Suprapubic skin (tissue), 4 donors: ENCODE measurements around the gene ADGRD2. TPM values are rescaled to one million over a fixed set of nuclear protein-coding genes. Genes with fewer than 3 reads are reported as not detected.

Experiments used
- DNase-seq, 2 donors: peaks; one replicate each; pipeline ENCODE4 v3.0.0-alpha.2; 2019; ENCODE audit warnings: low spot score in 2 of 2
- H3K27ac ChIP-seq: fragments of 200-600 bp; sonication (generic); one replicate; pipeline ENCODE4 v1.5.1; 2019
- H3K27me3 ChIP-seq: fragments of 200-600 bp; sonication (generic); one replicate; pipeline ENCODE4 v1.5.1; 2019
- H3K36me3 ChIP-seq: fragments of 200-600 bp; sonication (generic); one replicate; pipeline ENCODE4 v1.5.1; 2019
- H3K4me1 ChIP-seq: fragments of 200-600 bp; sonication (generic); one replicate; pipeline ENCODE4 v1.5.1; 2019
- H3K4me3 ChIP-seq: fragments of 200-600 bp; sonication (generic); one replicate; pipeline ENCODE4 v1.5.1; 2019; ENCODE audit warnings: mild to moderate bottlenecking
- H3K9me3 ChIP-seq: fragments of 200-600 bp; sonication (generic); one replicate; pipeline ENCODE4 v1.5.1; 2019
- EP300 ChIP-seq: sonication (generic); formaldehyde crosslinking; IDR thresholded peaks from one replicate; pipeline ENCODE4 v1.6.1; 2017; ENCODE audit warnings: antibody characterized with exemption
- POLR2A ChIP-seq, 2 donors: fragments of 450-650 bp; IDR thresholded peaks; one replicate each; pipeline ENCODE4 v1.6.1; 2017; ENCODE audit warnings: antibody characterized with exemption in 2 of 2, mild to moderate bottlenecking in 2 of 2, moderate library complexity in 2 of 2
- POLR2AphosphoS5 ChIP-seq, 3 donors: sonication (generic); formaldehyde crosslinking; IDR thresholded peaks; one replicate each; pipeline ENCODE4 v1.6.1; 2017; ENCODE audit warnings: antibody characterized with exemption in 3 of 3
- WGBS: methylation state at CpG from one replicate; pipeline ENCODE4 v1.1.5; 2018; 5-methylcytosine and 5-hydroxymethylcytosine counted together
- total RNA-seq, 4 donors: library from RNA; depleted of rRNA; stranded (reverse); fragments of >200 nt; gene quantifications; one replicate each; pipeline ENCODE4 v1.1.0, GENCODE V29; 2016
- TF ChIP-seq, protein P1 (sequence below), 2 donors: fragments of 200-600 bp in 1 of 2; fragments of 450-650 bp in 1 of 2; sonication (generic) in 1 of 2; IDR thresholded peaks; one replicate each; pipeline ENCODE4 v1.5.1; 2016 to 2019; ENCODE audit warnings: antibody characterized with exemption in 2 of 2, mild to moderate bottlenecking in 1 of 2, moderate library complexity in 1 of 2

The ADGRD2 gene
- total RNA-seq, 4 donors from 2014 or later, result 0.31 to 7.7 TPM; not detected in 2

DNA sequence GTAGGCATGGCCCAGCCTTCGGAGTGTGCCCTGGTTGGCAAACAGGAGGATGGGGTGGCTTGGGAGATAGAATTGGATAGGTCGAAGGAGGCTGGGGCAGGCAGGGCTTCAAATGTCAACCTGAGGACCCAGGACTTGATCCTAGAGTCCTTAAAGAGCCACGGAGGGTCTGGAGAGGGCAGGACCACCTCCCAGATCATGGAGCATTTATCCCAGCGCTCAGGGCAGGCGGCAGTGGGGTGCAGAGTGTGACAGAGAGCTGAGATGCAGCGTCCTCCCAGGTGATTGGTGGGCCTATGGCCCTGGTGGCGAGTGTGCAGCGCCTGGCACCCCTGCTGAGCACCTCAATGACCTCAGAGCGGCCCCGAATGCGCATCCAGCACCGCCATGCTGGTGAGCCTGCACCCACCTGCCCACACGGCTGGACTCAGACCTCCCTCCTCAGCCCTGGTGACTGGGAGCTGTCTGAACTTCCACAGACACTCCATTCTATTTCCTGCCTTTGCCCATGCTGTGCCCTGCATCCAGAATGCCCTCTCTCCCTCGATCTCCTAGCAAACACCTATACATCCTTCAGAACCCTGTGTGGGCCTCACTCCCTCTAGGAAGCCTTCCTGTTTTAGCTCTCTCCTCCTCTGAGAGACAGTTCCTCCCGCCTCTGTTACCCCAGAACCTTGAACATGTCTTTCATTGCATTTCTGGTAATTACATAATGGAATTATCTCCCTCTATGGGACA is 6.3 kb downstream of the ADGRD2 start:
- WGBS, result 76% methylated on average over 15 of the region's 15 CpGs
- Histone ChIP-seq H3K4me3 (no peak overlapping the region), H3K36me3 (no peaks in the 10 kb centered on the region), H3K9me3 (no peaks in the 10 kb centered on the region), H3K27me3 (peaks cover 34% of the 10 kb centered on the region), H3K27ac (no peak overlapping the region), H3K4me1 (peaks cover 12% of the 10 kb centered on the region)
- peak in 1 of 2 donors; percentile 40 for DNase-seq
- TF ChIP-seq EP300, result no peak
- TF ChIP-seq POLR2A (IDR thresholded peaks at IDR 0.05), result no peak
- no peak for TF ChIP-seq POLR2AphosphoS5 (IDR thresholded peaks at IDR 0.05)
- TF ChIP-seq, protein P1, sequence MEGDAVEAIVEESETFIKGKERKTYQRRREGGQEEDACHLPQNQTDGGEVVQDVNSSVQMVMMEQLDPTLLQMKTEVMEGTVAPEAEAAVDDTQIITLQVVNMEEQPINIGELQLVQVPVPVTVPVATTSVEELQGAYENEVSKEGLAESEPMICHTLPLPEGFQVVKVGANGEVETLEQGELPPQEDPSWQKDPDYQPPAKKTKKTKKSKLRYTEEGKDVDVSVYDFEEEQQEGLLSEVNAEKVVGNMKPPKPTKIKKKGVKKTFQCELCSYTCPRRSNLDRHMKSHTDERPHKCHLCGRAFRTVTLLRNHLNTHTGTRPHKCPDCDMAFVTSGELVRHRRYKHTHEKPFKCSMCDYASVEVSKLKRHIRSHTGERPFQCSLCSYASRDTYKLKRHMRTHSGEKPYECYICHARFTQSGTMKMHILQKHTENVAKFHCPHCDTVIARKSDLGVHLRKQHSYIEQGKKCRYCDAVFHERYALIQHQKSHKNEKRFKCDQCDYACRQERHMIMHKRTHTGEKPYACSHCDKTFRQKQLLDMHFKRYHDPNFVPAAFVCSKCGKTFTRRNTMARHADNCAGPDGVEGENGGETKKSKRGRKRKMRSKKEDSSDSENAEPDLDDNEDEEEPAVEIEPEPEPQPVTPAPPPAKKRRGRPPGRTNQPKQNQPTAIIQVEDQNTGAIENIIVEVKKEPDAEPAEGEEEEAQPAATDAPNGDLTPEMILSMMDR (IDR thresholded peaks at IDR 0.05), result no peak

- no peaks in the 10 kb centered on the region for H3K36me3 ChIP-seq
- TF ChIP-seq POLR2AphosphoS5 (IDR thresholded peaks at IDR 0.05), result no peak
- H3K4me3 ChIP-seq, result no peak overlapping the region
- 74% methylated on average over 14 of the region's 18 CpGs for WGBS
- H3K27ac ChIP-seq, result no peak overlapping the region
- H3K4me1 ChIP-seq, result peaks cover 12% of the 10 kb centered on the region
- peaks cover 26% of the 10 kb centered on the region for H3K27me3 ChIP-seq
- DNase-seq, result peak; percentile 45 to 79
- H3K9me3 ChIP-seq, result no peaks in the 10 kb centered on the region
Measured at GRCh38 chr9:124457079-124457886, 7.0 kb downstream of the ADGRD2 start.

DNA sequence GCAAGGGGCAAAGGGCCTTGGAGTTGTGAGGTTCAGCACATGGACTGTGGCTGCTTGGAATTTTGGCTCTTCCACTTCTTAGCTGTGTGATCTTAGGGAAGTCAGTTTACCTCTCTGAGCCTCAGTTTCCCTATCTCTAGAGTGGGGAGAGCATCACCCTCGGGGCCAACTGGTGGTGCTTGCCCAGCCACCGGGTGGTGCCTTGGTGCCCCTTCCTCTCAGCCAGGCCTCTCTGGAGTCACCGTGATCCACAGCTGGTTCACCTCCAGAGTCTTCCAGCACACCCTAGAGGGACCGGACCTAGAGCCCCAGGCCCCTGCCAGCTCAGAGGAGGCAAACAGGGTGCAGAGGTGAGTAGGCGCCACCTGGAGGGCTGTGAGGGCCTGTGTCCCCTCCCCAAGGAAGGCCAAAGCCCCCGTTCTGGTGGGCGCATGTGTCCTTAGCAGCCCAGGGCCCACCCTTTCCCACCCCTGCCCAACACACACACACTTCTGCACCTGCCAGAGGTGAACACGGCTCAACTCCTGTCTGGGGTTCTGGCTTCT is 7.7 kb downstream of the ADGRD2 start:
- Histone ChIP-seq H3K4me3 (no peak overlapping the region), H3K36me3 (no peaks in the 10 kb centered on the region), H3K9me3 (no peaks in the 10 kb centered on the region), H3K4me1 (peaks cover 6% of the 10 kb centered on the region), H3K27me3 (peaks cover 19% of the 10 kb centered on the region), H3K27ac (no peak overlapping the region)
- WGBS, result no CpG with 5 or more reads among the region's 8 CpGs
- DNase-seq, result no peak
- no peak for TF ChIP-seq EP300
- TF ChIP-seq, protein P1 (IDR thresholded peaks at IDR 0.05), result no peak
- TF ChIP-seq POLR2A (IDR thresholded peaks at IDR 0.05), result no peak
- TF ChIP-seq POLR2AphosphoS5 (IDR thresholded peaks at IDR 0.05), result no peak

GRCh38 chr9:124458441-124458840 is 8.2 kb downstream of the ADGRD2 start:
- WGBS, result 82% methylated on average over 4 of the region's 9 CpGs
- no peak overlapping the region for H3K27ac ChIP-seq
- H3K36me3 ChIP-seq, result no peaks in the 10 kb centered on the region
- no peak for TF ChIP-seq EP300
- no peak for TF ChIP-seq POLR2AphosphoS5 (IDR thresholded peaks at IDR 0.05)
- no peak for TF ChIP-seq POLR2A (IDR thresholded peaks at IDR 0.05)
- TF ChIP-seq, protein P1 (IDR thresholded peaks at IDR 0.05), result no peak
- H3K4me1 ChIP-seq, result peaks cover under 1% of the 10 kb centered on the region
- DNase-seq, result no peak
- H3K4me3 ChIP-seq, result no peak overlapping the region
- H3K9me3 ChIP-seq, result no peaks in the 10 kb centered on the region
- H3K27me3 ChIP-seq, result peaks cover 14% of the 10 kb centered on the region

DNA sequence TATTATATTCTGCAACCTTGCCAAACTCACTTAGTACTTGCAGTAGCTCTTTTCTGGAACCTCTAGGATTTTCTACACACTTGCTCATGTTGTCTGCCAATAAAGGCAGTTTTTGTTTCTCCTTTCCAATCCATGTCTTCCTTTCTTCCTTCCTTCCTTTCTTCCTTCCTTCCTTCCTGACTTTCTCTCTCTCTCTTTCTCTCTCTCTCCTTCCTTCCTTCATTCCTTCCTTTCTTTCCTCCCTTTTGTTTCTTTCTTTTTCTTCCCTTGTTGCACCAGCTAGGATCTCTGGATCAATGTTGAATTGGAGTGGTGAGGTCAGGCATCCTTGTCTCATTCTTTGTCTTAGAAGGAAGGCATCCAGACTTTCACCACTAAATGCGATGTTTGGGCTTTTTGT is 12.5 kb downstream of the ADGRD2 start:
- H3K36me3 ChIP-seq, result no peaks in the 10 kb centered on the region
- H3K4me1 ChIP-seq, result no peaks in the 10 kb centered on the region
- no peaks in the 10 kb centered on the region for H3K9me3 ChIP-seq
- no peak overlapping the region for H3K27ac ChIP-seq
- H3K4me3 ChIP-seq, result no peak overlapping the region
- H3K27me3 ChIP-seq, result no peaks in the 10 kb centered on the region
- WGBS, result 81% methylated on average over 1 of the region's 1 CpG
- TF ChIP-seq, protein P1 (IDR thresholded peaks at IDR 0.05), result no peak
- no peak for TF ChIP-seq EP300
- no peak for DNase-seq
